H9 (cell line): Measurements from ENCODE around the gene VPS45. TPM values are rescaled to one million over a fixed set of nuclear protein-coding genes. Genes with fewer than 3 reads are reported as not detected.

Source experiments
- DNase-seq: peaks from one replicate; pipeline ENCODE4 v3.0.0-alpha.2; 2017
- H2AFZ ChIP-seq: one replicate; pipeline ENCODE4 v1.6.1; 2013; ENCODE audit warnings: mild to moderate bottlenecking, low read length, control low read depth, moderate library complexity
- H2AK5ac ChIP-seq: 2 replicates; pipeline ENCODE4 v1.6.1; 2013; ENCODE audit warnings: low read length, control low read depth, mixed read lengths; ENCODE audit not compliant: insufficient read length
- H2BK120ac ChIP-seq: one replicate; pipeline ENCODE4 v1.6.1; 2013; ENCODE audit warnings: low read depth, mild to moderate bottlenecking, low read length, control low read depth, inconsistent platforms; ENCODE audit not compliant: poor library complexity, severe bottlenecking
- H2BK12ac ChIP-seq: 2 replicates; pipeline ENCODE4 v1.6.1; 2013; ENCODE audit warnings: low read length, control low read depth, mixed read lengths, low read depth; ENCODE audit not compliant: insufficient read length
- H2BK15ac ChIP-seq: 2 replicates; pipeline ENCODE4 v1.6.1; 2013; ENCODE audit warnings: low read depth, low read length, control low read depth
- H2BK20ac ChIP-seq: one replicate; pipeline ENCODE4 v1.6.1; 2013; ENCODE audit warnings: low read depth, mild to moderate bottlenecking, low read length, control low read depth, inconsistent platforms; ENCODE audit not compliant: poor library complexity, severe bottlenecking
- H2BK5ac ChIP-seq: 2 replicates; pipeline ENCODE4 v1.6.1; 2013; ENCODE audit warnings: low read length, control low read depth, mixed read lengths; ENCODE audit not compliant: insufficient read length
- H3K14ac ChIP-seq: 2 replicates; pipeline ENCODE4 v1.6.1; 2013; ENCODE audit warnings: low read length, control low read depth; ENCODE audit not compliant: insufficient read depth
- H3K18ac ChIP-seq: 2 replicates; pipeline ENCODE4 v1.6.1; 2013; ENCODE audit warnings: low read depth, mild to moderate bottlenecking, mixed read lengths, low read length, control low read depth; ENCODE audit not compliant: insufficient read length
- H3K23ac ChIP-seq: 2 replicates; pipeline ENCODE4 v1.6.1; 2013; ENCODE audit warnings: low read length, control low read depth, mixed read lengths, low read depth; ENCODE audit not compliant: insufficient read length
- H3K23me2 ChIP-seq: 2 replicates; pipeline ENCODE4 v1.6.1; 2013; ENCODE audit warnings: low read depth, mild to moderate bottlenecking, mixed read lengths, low read length, control low read depth; ENCODE audit not compliant: insufficient read length, poor library complexity, severe bottlenecking
- H3K27ac ChIP-seq: 2 replicates; pipeline ENCODE4 v1.5.1; 2013; ENCODE audit warnings: low read length, control low read depth, mixed read lengths, low read depth; ENCODE audit not compliant: insufficient read length
- H3K27me3 ChIP-seq: 2 replicates; pipeline ENCODE4 v1.6.1; 2013; ENCODE audit warnings: low read length, control low read depth, inconsistent platforms; ENCODE audit not compliant: insufficient read depth
- H3K4ac ChIP-seq: 2 replicates; pipeline ENCODE4 v1.6.1; 2013; ENCODE audit warnings: low read depth, mild to moderate bottlenecking, control low read depth, inconsistent platforms, low read length, moderate library complexity
- H3K4me1 ChIP-seq: 2 replicates; pipeline ENCODE4 v1.6.1; 2013; ENCODE audit warnings: low read length, control low read depth, inconsistent platforms; ENCODE audit not compliant: insufficient read depth
- H3K4me2 ChIP-seq: 2 replicates; pipeline ENCODE4 v1.6.1; 2013; ENCODE audit warnings: low read length, control low read depth, mixed read lengths; ENCODE audit not compliant: insufficient read length, insufficient read depth
- H3K56ac ChIP-seq: 2 replicates; pipeline ENCODE4 v1.6.1; 2013; ENCODE audit warnings: low read depth, mild to moderate bottlenecking, mixed read lengths, low read length, control low read depth; ENCODE audit not compliant: insufficient read length
- H3K79me1 ChIP-seq: 2 replicates; pipeline ENCODE4 v1.6.1; 2013; ENCODE audit warnings: low read depth, mild to moderate bottlenecking, moderate library complexity, low read length, control low read depth, inconsistent platforms; ENCODE audit not compliant: insufficient read depth, poor library complexity, severe bottlenecking
- H3K79me2 ChIP-seq: 2 replicates; pipeline ENCODE4 v1.6.1; 2013; ENCODE audit warnings: low read length, control low read depth, inconsistent platforms; ENCODE audit not compliant: insufficient read depth
- H3K9ac ChIP-seq: 2 replicates; pipeline ENCODE4 v1.6.1; 2013; ENCODE audit warnings: low read length, control low read depth, mixed read lengths; ENCODE audit not compliant: insufficient read length; ENCODE audit errors: extremely low read depth
- H3K9me3 ChIP-seq: one replicate; pipeline ENCODE4 v1.6.1; 2013; ENCODE audit warnings: low read depth, low read length, inconsistent platforms; ENCODE audit not compliant: control insufficient read depth
- H3T11ph ChIP-seq: one replicate; pipeline ENCODE4 v1.6.1; 2013; ENCODE audit warnings: mild to moderate bottlenecking, low read length, control low read depth, inconsistent platforms
- H4K20me1 ChIP-seq: one replicate; pipeline ENCODE4 v1.6.1; 2013; ENCODE audit not compliant: control insufficient read depth, insufficient read length, insufficient read depth
- H4K5ac ChIP-seq: 2 replicates; pipeline ENCODE4 v1.6.1; 2013; ENCODE audit warnings: low read depth, mild to moderate bottlenecking, mixed read lengths, low read length, control low read depth; ENCODE audit not compliant: insufficient read length
- H4K8ac ChIP-seq: replicated peaks from 2 replicates; pipeline ENCODE4 v1.6.1; 2013; ENCODE audit warnings: low read length, control low read depth, mixed read lengths, low read depth; ENCODE audit not compliant: insufficient read length
- H4K91ac ChIP-seq: 2 replicates; pipeline ENCODE4 v1.6.1; 2013; ENCODE audit warnings: low read depth, mild to moderate bottlenecking, moderate library complexity, mixed read lengths, low read length, control low read depth; ENCODE audit not compliant: insufficient read length
- H3K27ac Mint-ChIP-seq, 3 experiments: 2 replicates in 2 of 3; 3 replicates in 1 of 3; pipeline ENCODE4 v1.8.0; 2020 to 2021; ENCODE audit warnings: mixed read lengths in 3 of 3, mild to moderate bottlenecking in 1 of 3, moderate library complexity in 1 of 3
- H3K27me3 Mint-ChIP-seq: 2 replicates; pipeline ENCODE4 v1.8.0; 2021; ENCODE audit warnings: low read depth, mild to moderate bottlenecking, moderate library complexity, mixed read lengths
- H3K36me3 Mint-ChIP-seq, 3 experiments: 2 replicates in 2 of 3; 3 replicates in 1 of 3; pipeline ENCODE4 v1.8.0; 2020 to 2021; ENCODE audit warnings: low read depth in 3 of 3, mixed read lengths in 3 of 3; ENCODE audit not compliant: insufficient read depth in 1 of 3
- H3K4me1 Mint-ChIP-seq, 2 experiments: 2 replicates each; pipeline ENCODE4 v1.8.0; 2020; ENCODE audit warnings: mixed read lengths in 2 of 2
- H3K4me3 Mint-ChIP-seq, 2 experiments: 2 replicates in 1 of 2; 3 replicates in 1 of 2; pipeline ENCODE4 v1.8.0; 2020 to 2021; ENCODE audit warnings: mild to moderate bottlenecking in 2 of 2, mixed read lengths in 2 of 2, moderate library complexity in 1 of 2
- H3K9me3 Mint-ChIP-seq, 2 experiments: 2 replicates in 1 of 2; 3 replicates in 1 of 2; pipeline ENCODE4 v1.8.0; 2020; ENCODE audit warnings: mild to moderate bottlenecking in 2 of 2, mixed read lengths in 2 of 2, moderate library complexity in 1 of 2
- CTCF ChIP-seq: fragments of 200-600 bp; sonication (generic); conservative IDR thresholded peaks from 3 replicates; pipeline ENCODE4 v1.8.0; 2021; ENCODE audit warnings: antibody characterized with exemption, mild to moderate bottlenecking
- WGBS: extraction: QIAGEN DNeasy Blood & Tissue Kit; methylation state at CpG from one replicate; pipeline ENCODE4 v1.1.7; 2013; ENCODE audit warnings: missing lambda C conversion rate, low lambda C conversion rate, mixed read lengths; ENCODE audit not compliant: insufficient read length; ENCODE audit errors: extremely low coverage; 5-methylcytosine and 5-hydroxymethylcytosine counted together
- total RNA-seq: library from RNA; stranded (reverse); gene quantifications from 2 replicates; pipeline ENCODE4 v1.2.1, GENCODE V29; 2021

The VPS45 gene
- total RNA-seq, 1 experiment from 2014 or later: 31.8 TPM

GRCh38 chr1:150061632-150062101 lies 5.9 kb upstream of the VPS45 start:
- H3K27ac ChIP-seq: no peak overlapping the region

More at GRCh38 chr1:150061632-150062101, 5.9 kb upstream of the VPS45 start:
- Histone ChIP-seq H3K18ac (no peak overlapping the region), H4K8ac (no peak overlapping the region), H2BK12ac (no peak overlapping the region), H3K4me2 (no peak overlapping the region), H4K5ac (no peak overlapping the region), H3K23me2 (no peaks in the 10 kb centered on the region), H3K27me3 (no peaks in the 10 kb centered on the region), H3K14ac (no peak overlapping the region), H3T11ph (no peak overlapping the region), H4K91ac (no peak overlapping the region), H3K23ac (no peak overlapping the region), H3K56ac (no peak overlapping the region), H2BK15ac (no peak overlapping the region), H3K4ac (no peak overlapping the region), H3K79me1 (no peaks in the 10 kb centered on the region), H2AK5ac (no peak overlapping the region), H2BK120ac (no peak overlapping the region), H3K4me1 (no peaks in the 10 kb centered on the region), H3K79me2 (no peaks in the 10 kb centered on the region), H3K9ac (no peak overlapping the region), H4K20me1 (no peaks in the 10 kb centered on the region), H3K9me3 (no peaks in the 10 kb centered on the region), H2BK5ac (no peak overlapping the region), H2BK20ac (no peak overlapping the region), H2AFZ (no peak overlapping the region)
- no peaks in the 10 kb centered on the region for H3K9me3 Mint-ChIP-seq
- no peaks in the 10 kb centered on the region for H3K27me3 Mint-ChIP-seq
- peaks cover 6% of the 10 kb centered on the region in 2 experiments for H3K4me1 Mint-ChIP-seq
- DNase-seq: no peak
- no peak overlapping the region for H3K4me3 Mint-ChIP-seq
- no peak for TF ChIP-seq CTCF
- no CpG with 5 or more reads among the region's 3 CpGs for WGBS
- no peak overlapping the region for H3K27ac Mint-ChIP-seq
- no peaks in the 10 kb centered on the region for H3K36me3 Mint-ChIP-seq
